GM21360 (cell line): ENCODE data around the gene HOXC12.

Source experiments
- ATAC-seq: cut with Tn5 transposase; IDR thresholded peaks from one replicate; pipeline ENCODE4 v1.9.1; 2021; ENCODE audit warnings: mild to moderate bottlenecking, moderate library complexity; ENCODE audit not compliant: unreplicated experiment

Gene HOXC12

DNA sequence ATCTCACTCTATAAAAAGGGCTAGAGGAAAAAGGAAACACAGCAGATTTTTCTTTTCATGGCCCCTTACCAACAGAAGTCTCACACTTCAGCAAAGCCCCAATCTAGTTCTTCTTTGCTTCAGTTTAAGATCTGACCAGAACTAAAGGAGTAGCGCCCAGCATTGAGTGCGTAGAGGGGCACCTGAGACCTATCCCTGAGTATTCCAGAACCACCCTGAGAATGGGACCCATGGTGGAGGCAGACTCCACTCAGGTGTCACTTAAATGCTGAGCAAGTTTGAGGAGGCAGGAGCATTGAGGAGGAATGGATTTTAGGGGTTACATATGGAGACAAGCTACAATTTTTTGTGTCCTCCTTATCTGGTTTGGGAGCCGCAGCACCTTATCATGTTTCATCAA, 16.4 kb downstream of the HOXC12 start:
- ATAC-seq, result no peak

DNA sequence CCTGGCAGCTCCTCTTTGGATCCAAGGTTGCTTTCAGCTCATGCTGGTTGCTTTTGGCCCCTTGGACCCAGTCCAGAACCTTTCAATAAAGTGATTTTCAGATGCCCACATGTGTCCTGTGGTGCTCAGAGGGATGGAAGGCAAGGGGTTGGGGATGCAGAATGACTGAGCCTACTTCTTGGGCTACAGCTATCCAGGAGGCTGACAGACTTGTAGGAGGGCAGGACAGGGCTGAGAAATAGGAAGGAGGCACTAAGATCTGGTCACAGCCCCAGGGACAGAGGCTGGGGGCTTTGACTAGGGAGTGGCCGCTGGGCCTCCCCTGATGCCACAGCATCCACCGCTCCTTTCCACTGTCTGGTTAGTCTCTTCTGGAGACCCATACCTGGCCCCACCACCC, 17.0 kb downstream of the HOXC12 start:
- ATAC-seq, result no peak

DNA sequence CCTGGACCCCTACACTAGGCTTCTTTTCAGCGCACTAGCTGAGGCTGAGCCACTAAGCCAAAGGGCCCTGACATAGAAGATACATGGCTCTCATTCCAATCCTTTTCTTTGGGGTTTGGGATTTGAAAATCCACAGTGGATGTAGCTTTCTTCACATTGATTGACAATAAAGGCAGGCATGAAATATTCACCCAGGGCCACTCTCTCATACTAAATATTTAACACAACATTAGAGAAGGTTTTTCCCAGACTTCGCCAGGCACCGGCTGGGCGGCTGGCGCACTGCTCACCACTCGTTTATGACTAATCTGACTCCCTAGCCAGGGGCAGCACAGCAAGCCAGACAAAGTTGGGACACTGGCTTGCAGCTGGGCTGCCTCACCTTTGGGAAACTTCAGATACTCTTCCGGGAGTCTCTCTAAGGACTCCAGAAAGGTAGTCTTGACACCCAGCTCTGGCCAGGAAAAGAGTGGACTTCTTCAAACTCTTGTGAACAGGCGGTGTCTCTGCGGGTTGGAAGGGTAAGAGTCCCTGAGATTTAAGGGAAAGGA, 17.5 kb downstream of the HOXC12 start:
- no peak for ATAC-seq

DNA sequence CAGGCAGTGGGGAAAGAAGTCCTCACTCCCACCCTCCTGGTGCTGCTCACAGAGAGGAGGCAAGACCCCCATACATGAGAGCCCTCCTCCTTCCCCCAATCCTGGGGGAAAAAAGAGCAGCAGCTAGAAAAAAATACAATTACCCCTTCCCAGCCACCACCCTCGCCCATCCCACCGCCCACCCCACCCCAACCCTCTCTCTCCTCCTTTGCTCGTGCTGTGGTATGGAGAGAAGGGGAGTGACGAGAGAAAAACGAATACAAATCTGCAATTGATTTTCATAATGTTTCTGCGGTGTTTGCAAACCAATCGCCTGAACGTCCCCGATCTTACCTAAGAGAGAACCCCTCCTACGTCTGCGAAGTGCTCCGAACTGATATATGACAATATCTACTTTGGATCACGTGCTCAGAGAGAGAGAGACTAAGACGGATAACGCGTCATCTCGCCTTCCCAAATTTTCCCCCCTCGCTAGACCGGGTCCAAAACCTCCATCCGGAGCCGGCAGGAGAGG, 18.1 kb downstream of the HOXC12 start, which contains the start of gene HOXC11:
Gene HOXC11, plus strand, starts transcription at position 405 of the 514 bp plus-strand sequence. CDS start 116 bp downstream, outside the sequence.
- no peak for ATAC-seq

DNA sequence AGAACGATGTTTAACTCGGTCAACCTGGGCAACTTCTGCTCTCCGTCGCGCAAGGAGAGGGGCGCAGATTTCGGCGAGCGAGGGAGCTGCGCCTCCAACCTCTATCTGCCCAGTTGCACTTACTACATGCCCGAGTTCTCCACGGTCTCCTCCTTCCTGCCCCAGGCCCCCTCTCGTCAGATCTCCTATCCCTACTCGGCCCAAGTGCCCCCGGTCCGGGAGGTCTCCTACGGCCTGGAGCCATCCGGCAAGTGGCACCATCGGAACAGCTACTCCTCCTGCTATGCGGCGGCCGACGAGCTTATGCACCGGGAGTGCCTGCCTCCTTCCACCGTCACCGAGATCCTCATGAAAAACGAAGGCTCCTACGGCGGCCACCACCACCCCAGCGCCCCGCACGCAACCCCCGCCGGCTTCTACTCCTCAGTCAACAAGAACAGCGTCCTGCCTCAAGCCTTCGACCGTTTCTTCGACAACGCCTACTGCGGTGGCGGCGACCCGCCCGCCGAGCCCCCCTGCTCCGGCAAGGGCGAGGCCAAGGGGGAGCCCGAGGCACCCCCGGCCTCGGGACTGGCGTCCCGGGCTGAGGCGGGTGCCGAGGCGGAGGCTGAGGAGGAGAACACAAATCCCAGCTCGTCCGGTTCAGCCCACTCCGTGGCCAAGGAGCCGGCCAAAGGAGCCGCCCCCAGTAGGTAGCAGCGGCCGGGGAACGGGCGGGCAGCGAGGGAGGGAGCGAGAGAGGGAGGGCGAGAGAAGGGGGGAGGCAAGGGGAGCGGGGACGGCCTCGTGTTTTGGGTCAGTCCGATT, 18.7 kb downstream of the HOXC12 start:
- ATAC-seq, result no peak

DNA sequence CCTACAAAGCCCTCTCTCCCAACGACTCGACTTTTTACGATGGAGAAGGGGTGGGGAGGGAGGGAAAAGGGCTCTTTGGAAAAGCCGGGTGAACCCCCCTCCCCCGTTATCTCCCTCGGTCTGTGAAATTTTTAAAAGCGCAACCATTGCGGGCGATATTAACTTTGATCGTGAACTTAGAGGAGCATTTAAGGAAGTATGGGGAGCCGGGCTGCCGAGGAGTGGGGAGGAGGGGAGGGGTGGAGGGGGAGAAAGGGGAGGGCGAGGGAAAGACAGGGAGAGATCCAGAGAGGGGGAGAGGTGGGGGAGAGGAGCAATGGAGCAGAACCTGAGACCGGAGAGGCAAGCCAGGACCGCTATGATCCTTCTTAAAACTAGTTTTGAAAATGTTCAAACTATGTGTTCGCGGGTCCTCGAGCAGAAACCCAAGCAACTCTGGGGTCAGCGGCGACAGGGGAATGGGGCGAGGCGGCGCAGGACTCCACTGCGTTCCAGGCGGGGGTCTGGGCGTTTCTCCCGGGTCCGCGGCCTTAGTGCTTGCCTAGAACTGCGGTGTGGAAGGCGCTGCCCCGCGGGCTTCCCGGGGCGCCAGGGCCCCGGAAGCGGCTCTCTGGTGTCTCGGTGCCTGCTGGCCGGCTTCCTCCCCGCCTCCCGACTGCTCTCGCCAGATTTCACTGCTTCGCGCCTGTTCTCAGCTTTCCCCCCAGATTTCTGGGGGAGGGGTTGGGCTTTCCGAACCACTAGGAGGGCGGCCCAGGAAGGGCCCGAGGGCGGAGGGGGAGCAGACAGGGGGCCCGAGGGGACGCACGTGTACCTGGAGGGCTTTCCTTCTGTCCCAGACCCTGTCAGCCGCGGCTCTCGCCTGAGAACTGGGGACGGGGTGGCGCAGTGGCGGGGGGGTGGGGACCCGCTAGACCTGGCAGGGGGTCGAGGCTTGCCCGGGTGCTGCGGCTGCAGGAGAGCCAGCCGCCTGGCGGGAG, 19.7 kb downstream of the HOXC12 start, which contains the start of gene HOTAIR:
Gene HOTAIR, minus strand, starts transcription at position 871 of the 980 bp plus-strand sequence.
- no peak for ATAC-seq

DNA sequence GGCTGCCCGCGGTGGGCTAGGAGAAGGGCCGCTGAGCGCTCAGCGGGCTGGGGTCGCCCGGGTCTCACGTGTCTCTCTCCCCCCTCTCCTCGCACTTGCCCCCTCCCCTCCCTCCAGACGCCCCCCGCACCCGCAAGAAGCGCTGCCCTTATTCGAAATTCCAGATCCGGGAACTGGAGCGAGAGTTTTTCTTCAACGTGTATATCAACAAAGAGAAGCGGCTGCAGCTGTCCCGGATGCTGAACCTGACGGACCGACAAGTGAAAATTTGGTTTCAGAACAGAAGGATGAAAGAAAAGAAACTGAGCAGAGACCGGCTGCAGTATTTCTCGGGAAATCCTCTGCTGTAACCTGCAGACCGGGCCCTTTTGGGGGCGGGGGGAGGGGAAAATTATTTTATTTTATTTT, 20.4 kb downstream of the HOXC12 start:
- ATAC-seq, result no peak

DNA sequence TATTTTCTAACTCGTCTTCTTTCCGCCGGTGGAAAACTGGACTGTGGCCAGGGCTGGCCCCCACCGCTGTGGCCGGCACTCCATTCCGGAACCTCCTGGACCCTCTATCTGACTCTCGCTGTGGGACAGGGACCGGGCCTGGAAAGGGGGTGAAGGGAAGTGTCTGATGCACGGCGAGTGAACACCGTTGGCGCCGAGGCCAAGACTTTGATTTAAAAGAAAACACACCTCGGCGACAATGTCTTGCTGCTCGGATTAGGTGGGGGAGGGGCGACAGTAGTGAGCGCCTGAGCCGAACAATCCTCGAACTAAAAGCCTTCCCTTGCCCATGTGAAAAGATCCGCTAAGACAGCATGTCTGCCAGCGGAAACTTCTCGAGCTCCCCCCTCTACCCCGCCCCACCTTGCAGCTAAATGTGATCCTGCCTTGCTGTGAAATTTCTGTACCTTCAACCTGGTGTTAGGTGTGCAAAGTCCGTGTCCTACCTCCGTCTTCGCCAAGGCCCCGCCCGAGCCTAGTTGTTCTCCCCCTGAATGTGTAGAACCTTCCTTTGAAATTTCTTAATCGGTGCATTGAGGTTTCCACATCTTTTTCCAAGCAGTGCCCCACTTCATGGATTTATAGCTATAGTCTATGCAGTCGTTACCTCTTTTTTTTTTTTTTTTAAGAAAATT, 20.9 kb downstream of the HOXC12 start:
- no peak for ATAC-seq

DNA sequence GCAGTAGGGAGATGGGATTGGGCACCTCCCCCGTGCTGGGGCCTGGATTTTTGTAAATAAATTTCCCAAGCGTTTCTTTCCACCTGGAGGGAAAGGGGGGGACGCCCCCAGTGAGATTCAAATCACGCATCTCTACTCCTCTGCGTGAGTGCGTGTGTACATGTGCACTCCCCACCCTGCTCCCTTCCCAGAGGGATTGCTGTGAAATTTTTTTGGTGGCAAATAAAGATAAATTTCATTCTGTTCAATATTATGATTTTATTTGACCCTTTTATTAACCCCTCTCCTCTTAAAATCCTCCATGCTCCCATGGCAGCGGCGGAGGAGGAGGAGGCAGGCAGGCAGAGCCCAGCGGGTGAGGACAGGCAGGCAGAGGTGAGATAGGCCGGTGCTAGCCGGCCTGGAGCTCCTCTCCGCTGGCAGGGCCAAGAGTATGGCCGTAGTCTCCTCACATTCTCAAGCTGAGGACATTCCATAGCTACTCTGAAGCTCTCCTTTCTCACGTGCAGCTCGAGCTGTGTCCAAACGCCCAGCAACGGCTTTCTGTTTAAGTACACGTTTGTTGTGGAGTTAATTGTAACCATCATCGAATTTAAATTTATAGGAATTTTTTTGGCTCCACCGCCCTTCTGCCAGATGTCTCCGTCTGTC, 21.6 kb downstream of the HOXC12 start:
- ATAC-seq, result no peak

DNA sequence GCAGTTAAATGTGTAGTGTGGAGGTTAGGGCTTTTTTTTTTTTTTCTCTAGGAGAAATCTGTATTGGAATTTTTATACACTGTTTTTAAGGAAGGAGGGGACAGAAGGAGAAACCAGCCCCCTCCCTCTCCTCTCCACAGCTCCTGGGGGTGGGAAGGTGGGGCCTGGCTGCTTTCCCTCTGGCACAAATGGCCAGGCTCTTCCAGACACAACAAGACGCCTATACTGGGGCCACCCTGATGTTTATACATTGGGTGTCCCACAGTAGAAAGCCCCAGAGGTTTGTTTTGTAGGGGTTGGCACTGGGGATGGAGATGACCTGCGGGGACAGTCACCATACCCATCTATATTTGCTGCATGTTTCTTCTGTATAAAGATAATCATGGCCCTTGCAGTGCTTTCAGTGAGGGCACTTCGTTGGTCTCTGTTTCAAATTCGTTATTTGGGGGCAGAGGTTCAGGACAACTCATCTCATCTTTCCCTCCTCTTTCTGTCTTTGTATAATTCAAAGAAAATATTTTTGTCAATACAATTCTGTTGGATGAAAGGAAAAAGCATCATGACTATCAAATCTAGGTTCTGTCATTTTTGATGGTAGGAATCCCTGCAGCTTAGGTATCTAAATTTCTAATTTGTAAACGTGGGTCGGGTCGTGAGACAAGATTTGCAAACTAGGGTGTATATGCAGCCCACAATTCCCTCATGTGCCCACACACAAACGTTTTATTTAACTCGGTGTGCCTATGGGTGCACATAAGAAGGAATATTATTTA, 22.3 kb downstream of the HOXC12 start:
- ATAC-seq, result no peak

DNA sequence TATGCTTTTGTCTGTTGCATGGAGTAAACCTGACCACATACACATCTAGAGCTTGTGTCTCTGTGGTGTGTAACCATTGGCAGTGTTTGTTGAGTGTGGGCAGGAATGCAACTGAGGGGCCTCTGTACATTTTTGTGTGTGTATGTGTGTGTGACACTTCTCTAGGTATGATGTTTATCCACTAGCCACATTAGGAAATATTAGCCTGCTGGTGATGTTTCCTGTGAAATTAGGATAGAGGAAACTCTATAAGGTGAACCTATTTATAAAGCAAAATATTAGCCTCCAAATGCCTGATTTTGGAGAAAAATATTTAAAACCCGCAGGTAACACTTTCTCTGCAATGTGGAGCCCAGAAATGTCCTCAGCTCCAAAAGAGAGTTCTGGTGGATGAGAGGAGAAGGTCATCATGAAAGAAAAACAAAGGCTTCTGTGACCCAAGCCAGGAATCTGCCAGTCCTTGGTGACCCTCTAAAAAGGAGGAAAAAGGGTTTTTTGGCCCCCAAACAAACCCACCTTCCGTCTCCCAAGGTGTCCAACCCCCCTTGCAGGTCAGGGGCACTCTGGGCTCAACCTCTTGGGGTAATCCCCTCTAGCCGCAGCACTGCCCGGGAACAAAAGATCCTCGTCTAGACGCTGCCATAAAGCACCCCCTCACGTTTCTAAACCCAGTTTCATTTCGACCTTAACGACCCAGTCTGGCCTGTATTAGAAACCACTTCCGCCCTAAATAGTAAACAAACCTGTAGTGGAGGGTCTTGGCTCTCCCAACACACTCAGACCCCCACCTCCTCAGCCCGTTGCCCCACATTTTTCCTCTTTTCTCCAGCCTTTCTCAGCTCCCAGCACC, 23.1 kb downstream of the HOXC12 start:
- no peak for ATAC-seq

DNA sequence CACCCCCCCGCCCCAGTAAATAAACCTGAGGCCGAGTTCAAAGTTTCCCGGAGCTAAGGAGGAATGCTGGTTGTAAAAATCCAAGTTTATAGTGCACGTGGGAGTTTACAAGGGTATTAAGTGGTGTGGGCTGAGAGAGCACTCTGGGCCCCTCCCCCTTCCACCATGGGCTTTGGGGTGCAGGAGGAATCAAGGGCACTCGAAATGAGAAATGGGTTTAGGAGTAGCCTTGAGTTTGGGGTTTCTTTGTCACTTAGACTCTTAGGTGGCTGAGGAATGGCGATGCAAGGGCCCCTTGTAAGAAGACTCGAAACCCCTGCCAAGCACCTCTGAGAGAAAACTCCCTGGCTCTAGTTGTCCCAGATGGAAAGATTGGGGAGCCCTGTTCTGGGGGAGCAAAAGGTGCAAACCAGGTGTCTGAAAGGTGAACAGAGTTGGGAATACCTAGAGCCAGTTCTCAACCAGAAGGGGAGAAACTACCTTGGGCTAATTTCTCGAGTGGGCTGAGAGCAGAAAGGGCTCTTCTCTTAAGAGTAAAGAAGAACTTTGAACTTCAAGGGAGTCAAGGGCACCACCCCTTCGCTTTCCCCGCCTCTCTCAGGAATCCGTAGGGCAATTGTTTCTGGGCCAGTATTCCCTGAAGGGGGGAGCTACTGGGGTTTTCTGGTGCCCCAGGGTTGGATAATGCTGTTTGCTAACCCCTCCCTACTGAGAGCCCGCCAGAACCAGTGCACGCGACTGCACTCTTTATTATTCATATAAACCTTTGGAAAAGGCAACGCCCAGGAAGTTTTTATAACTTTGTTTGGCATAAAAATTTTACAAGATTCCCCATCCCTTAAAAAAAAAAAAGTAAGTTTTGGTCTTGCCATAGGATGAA, 24.0 kb downstream of the HOXC12 start:
- ATAC-seq, result no peak

DNA sequence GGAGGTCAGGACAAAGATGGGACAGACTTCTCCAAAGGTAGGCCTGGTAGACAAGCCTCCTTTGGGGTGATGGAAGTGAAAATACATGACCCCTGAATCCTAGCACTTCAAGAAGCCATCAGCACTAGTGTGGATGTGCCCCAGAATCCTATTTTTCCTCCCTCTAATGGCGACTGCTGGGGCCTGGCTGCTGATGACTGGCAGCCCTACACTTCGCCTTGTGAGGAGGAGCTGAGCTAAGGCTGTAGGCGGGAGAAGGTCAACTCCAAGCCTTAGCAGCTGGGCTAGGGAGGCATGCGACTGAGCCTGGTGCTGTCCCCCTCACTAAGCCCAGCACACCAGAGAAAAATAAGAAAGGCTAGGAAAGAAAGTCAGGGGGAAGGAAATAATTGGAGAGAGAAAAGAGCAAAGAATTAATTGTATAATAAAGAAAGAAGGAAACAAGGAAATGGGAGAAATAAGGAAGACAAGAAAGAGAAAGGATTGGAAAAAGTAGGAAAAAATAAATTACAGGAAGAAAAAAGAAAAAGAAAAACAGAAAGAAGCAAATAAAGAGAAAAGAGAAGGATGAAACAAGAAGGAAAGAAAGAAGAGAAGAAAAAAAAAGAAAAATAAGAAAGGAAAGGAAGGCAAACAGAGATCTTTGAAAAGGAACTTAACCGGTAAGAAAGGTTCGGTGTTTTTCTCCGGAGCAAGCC, 25.6 kb downstream of the HOXC12 start:
- no peak for ATAC-seq

DNA sequence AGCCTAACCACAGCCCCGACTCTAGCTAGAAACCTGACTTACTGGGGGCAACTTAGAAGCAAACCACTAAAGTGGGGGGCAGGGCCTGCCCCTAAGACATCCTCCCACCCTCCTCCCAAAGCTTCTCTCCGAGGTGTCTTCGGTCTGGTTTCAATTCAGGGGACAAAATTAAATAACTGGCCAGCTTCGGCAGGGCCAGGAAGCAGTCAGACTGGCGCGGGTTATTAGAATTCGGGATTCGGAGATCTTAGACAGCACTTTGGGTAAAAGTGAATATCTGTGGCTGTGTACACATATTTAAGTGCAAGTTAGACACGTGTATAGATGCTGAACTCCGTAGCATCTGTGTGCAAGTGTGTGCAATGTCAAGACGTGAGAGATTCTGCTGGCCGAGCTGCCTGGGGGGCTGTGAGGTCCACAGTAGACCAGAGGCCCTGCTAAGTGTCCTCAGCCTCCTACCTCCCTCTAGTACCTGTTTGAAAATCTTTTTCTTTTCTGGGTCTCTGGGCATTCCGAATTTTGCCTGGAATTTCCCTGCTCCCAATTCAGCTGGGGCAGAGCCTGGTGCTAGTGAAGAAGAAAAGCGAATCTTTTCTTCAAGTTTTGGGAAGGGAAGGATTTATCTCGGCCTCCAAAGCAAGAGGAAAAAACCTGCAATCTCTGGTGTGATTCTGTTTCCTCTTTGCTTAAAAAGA, 26.2 kb downstream of the HOXC12 start:
- ATAC-seq, result no peak

DNA sequence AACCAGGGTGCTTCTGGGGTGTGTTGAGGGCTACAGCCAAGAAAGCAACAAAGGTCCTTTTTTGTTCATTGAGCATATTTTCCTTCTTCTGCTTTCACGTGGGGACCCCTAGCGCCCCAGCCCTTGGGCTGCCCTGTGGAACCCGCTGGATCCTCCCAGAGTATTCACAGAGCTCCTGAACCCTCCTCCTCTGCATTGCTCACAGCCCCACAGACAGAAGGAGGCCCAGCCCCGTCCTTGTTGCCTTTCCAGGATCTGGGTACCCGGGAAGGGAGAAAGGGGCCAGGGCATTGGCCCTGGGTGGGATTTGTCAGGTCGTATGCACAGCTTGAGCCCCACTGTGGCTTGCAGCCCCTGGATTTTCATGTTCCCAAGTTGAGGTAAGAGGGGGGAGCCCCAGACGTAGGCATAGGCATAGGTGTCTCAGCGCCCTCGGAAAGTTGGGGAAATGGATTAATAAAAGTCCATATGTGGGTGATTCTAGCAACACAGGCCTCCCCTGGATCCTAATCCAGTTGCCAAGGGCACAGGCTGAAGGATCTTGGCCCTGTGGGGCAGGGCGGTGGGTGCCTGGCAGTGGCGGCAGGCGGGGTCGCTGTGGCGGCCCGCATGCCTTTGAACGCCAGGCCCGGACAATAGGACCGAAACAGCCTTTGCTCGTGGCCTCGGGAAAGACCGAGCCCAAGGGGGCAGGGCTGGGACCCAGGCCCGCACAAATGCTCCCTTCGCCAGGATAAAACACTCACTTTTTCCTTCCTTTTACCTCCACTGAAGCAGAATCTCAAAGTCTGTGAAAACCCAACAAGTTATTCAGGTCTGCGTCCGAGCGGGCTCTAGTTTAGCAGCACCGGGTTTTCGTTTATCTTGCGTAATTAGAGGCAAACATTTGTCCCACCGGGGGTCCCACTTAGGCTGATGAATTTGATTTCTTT, 27.2 kb downstream of the HOXC12 start:
- no peak for ATAC-seq
